22Rv1 (cell line): ENCODE measurements around the gene SLC25A44.

Source experiments
- CTCF ChIP-seq: fragments of 450-650 bp; IDR thresholded peaks from 2 replicates; pipeline ENCODE4 v1.5.1; 2017; ENCODE audit warnings: mild to moderate bottlenecking
- ZFX ChIP-seq: fragments of 450-650 bp; IDR thresholded peaks from 2 replicates; pipeline ENCODE4 v1.6.1; 2017; ENCODE audit warnings: antibody characterized with exemption, borderline replicate concordance

DNA sequence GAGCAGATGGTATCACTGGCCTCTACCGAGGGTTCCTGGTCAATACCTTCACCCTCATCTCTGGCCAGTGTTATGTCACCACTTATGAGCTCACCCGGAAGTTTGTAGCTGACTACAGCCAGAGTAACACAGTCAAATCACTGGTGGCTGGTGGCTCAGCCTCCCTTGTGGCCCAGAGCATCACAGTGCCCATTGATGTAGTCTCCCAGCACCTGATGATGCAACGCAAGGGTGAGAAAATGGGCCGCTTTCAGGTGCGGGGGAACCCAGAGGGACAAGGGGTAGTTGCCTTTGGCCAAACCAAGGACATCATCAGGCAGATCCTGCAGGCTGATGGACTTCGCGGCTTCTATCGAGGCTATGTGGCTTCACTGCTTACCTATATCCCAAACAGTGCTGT is 6.1 kb downstream of the SLC25A44 start:
- TF ChIP-seq CTCF = no peak
- TF ChIP-seq ZFX = no peak
